Measurements from ENCODE around the gene PXT1. TPM values are rescaled to one million over a fixed set of nuclear protein-coding genes. Genes with fewer than 3 reads are reported as not detected.

Gene PXT1
- total and polyA plus RNA-seq, 9 of the 15 experiments (the other 6 are each of a cell fraction or from before 2014, with no cell fraction given), result 0.09 to 0.11 (median 0.10) TPM; not detected in 5

- no peak for TF ChIP-seq BMI1 (IDR thresholded peaks at IDR 0.05; ENCODE audit: low read length)
- no peak for TF ChIP-seq TEAD2 (tag; IDR thresholded peaks at IDR 0.05)
- TF ChIP-seq, protein P1, sequence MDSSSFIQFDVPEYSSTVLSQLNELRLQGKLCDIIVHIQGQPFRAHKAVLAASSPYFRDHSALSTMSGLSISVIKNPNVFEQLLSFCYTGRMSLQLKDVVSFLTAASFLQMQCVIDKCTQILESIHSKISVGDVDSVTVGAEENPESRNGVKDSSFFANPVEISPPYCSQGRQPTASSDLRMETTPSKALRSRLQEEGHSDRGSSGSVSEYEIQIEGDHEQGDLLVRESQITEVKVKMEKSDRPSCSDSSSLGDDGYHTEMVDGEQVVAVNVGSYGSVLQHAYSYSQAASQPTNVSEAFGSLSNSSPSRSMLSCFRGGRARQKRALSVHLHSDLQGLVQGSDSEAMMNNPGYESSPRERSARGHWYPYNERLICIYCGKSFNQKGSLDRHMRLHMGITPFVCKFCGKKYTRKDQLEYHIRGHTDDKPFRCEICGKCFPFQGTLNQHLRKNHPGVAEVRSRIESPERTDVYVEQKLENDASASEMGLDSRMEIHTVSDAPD (CRISPR knock-in tag; IDR thresholded peaks at IDR 0.05), result no peak
- no peak for TF ChIP-seq ZNF444 (CRISPR knock-in tag; IDR thresholded peaks at IDR 0.05)
- no peak for TF ChIP-seq DACH1 (IDR thresholded peaks at IDR 0.05; ENCODE audit: partially characterized antibody)
- TF ChIP-seq ZEB2 (IDR thresholded peaks at IDR 0.05), result no peak
- TF ChIP-seq C11orf30 (IDR thresholded peaks at IDR 0.05; ENCODE audit: low read depth), result no peak
- no peak for TF ChIP-seq TSC22D4 (tag; IDR thresholded peaks at IDR 0.05)
- no peak for TF ChIP-seq TRIM24 (IDR thresholded peaks at IDR 0.05)
- TF ChIP-seq ETS1 (conservative IDR thresholded peaks at IDR 0.05; ENCODE audit: control insufficient read depth, low read depth, low read length), result no peak
- no peak for TF ChIP-seq ZNF23 (CRISPR knock-in tag; IDR thresholded peaks at IDR 0.05)
- TF ChIP-seq, protein P2, sequence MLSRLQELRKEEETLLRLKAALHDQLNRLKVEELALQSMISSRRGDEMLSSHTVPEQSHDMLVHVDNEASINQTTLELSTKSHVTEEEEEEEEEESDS (CRISPR knock-in tag; IDR thresholded peaks at IDR 0.05), result no peak
- no peak for TF ChIP-seq CBX1 (IDR thresholded peaks at IDR 0.05; ENCODE audit: low read depth)
- no peak for TF ChIP-seq POLR2H (tag; IDR thresholded peaks at IDR 0.05; ENCODE audit: low read depth)
- 0 out of 2 replicates have a peak, but pooled peaks have one; percentile 20 for TF ChIP-seq MTA1 (IDR thresholded peaks at IDR 0.05; ENCODE audit: borderline replicate concordance)
- TF ChIP-seq ETS2 (tag; IDR thresholded peaks at IDR 0.05; ENCODE audit: borderline replicate concordance, poor library complexity, severe bottlenecking), result no peak
- TF ChIP-seq ZNF395 (CRISPR knock-in tag; IDR thresholded peaks at IDR 0.05), result no peak
- TF ChIP-seq NFIX (CRISPR knock-in tag; IDR thresholded peaks at IDR 0.05; ENCODE audit: low read depth), result no peak
- no peak for TF ChIP-seq ZNF511 (CRISPR knock-in tag; IDR thresholded peaks at IDR 0.05)
- no peak for TF ChIP-seq ZNF280A (IDR thresholded peaks at IDR 0.05; ENCODE audit: low read depth, partially characterized antibody)
- TF ChIP-seq HOXB6 (CRISPR knock-in tag; IDR thresholded peaks at IDR 0.05; ENCODE audit: borderline replicate concordance), result no peak
- TF ChIP-seq ARID2 (IDR thresholded peaks at IDR 0.05), result no peak
Observed at GRCh38 chr6:36360241-36361054, 82.2 kb downstream of the PXT1 start (continued).
